GM12878 (cell line): ENCODE data around the gene TBL1XR1. TPM values are rescaled to one million over a fixed set of nuclear protein-coding genes. Genes with fewer than 3 reads are reported as not detected.

Experiments used
- BMI1 ChIP-seq: fragments of 450-650 bp; IDR thresholded peaks from 2 replicates; pipeline ENCODE4 v1.6.1; 2016; ENCODE audit warnings: mild to moderate bottlenecking, moderate library complexity, borderline replicate concordance
- GABPA ChIP-seq: IDR thresholded peaks from 2 replicates; pipeline ENCODE4 v1.6.1; 2014; ENCODE audit warnings: antibody characterized with exemption, low read depth, mild to moderate bottlenecking, inconsistent platforms
- RB1 ChIP-seq: fragments of 450-650 bp; formaldehyde crosslinking; IDR thresholded peaks from 2 replicates; pipeline ENCODE4 v1.6.1; 2017; ENCODE audit warnings: mild to moderate bottlenecking, borderline replicate concordance
- SIN3A ChIP-seq: IDR thresholded peaks from 2 replicates; pipeline ENCODE4 v1.6.1; 2012; ENCODE audit warnings: low read depth, low read length, improper control_type of control experiment
- polyA plus RNA-seq, 11 experiments: library from polyadenylated mRNA; depleted of rRNA in 4 of 11; unstranded in 6 of 11; stranded (reverse) in 5 of 11; fragments of >200 nt; fragmentation: Nextera tagmentation in 4 of 11; fragmentation: Illumina TruSeq in 1 of 11; extraction: Ambion mirVana in 4 of 11; extraction: Trizol in 1 of 11; gene quantifications; 1 replicate in 1 of 11; 2 replicates in 10 of 11; pipeline versions ENCODE4 v1.2.1 to v1.2.3, GENCODE V29; 2011 to 2016; ENCODE audit warnings: inconsistent platforms in 2 of 11, missing spikeins in 2 of 11, low read depth in 1 of 11
- total RNA-seq, 4 experiments: library from RNA; depleted of rRNA in 3 of 4; stranded (reverse); fragments of >200 nt in 3 of 4; fragmentation: Illumina TruSeq in 1 of 4; extraction: Trizol in 1 of 4; gene quantifications; 2 replicates each; pipeline versions ENCODE4 v1.2.1 to v1.2.3, GENCODE V29; 2013 to 2021
- TF ChIP-seq, protein P1 (sequence below): IDR thresholded peaks from 2 replicates; pipeline ENCODE4 v1.6.1; 2012; ENCODE audit warnings: improper control_type of control experiment, low read depth, low read length; ENCODE audit not compliant: insufficient replicate concordance
- TF ChIP-seq, protein P2 (sequence below): IDR thresholded peaks from 2 replicates; pipeline ENCODE4 v1.6.1; 2012; ENCODE audit warnings: low read length, inconsistent platforms

The TBL1XR1 gene
- total and polyA plus RNA-seq, 10 of the 15 experiments (the other 5 are each of a cell fraction or from before 2014, with no cell fraction given): 13.0 to 115 (median 60.4) TPM

DNA sequence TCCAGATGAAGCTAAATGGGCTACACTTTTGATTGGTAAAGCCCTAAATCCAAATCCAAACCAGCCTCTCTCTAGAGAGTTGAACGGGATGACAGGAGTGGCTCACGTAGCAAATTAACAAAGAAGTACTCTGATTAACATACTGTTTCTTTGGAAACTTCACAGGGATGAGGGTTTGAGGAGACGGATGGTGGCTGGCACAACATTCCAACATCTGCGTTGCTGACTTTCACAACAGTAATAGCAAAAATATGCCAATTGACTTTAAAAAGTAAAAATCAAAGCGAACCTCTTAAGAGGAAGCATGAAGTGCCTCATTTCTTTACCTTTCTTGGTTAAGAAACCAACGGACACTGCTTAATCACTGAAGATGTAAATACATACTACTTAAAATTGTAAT lies 181.4 kb downstream of the TBL1XR1 start (continued):
- TF ChIP-seq, protein P1, sequence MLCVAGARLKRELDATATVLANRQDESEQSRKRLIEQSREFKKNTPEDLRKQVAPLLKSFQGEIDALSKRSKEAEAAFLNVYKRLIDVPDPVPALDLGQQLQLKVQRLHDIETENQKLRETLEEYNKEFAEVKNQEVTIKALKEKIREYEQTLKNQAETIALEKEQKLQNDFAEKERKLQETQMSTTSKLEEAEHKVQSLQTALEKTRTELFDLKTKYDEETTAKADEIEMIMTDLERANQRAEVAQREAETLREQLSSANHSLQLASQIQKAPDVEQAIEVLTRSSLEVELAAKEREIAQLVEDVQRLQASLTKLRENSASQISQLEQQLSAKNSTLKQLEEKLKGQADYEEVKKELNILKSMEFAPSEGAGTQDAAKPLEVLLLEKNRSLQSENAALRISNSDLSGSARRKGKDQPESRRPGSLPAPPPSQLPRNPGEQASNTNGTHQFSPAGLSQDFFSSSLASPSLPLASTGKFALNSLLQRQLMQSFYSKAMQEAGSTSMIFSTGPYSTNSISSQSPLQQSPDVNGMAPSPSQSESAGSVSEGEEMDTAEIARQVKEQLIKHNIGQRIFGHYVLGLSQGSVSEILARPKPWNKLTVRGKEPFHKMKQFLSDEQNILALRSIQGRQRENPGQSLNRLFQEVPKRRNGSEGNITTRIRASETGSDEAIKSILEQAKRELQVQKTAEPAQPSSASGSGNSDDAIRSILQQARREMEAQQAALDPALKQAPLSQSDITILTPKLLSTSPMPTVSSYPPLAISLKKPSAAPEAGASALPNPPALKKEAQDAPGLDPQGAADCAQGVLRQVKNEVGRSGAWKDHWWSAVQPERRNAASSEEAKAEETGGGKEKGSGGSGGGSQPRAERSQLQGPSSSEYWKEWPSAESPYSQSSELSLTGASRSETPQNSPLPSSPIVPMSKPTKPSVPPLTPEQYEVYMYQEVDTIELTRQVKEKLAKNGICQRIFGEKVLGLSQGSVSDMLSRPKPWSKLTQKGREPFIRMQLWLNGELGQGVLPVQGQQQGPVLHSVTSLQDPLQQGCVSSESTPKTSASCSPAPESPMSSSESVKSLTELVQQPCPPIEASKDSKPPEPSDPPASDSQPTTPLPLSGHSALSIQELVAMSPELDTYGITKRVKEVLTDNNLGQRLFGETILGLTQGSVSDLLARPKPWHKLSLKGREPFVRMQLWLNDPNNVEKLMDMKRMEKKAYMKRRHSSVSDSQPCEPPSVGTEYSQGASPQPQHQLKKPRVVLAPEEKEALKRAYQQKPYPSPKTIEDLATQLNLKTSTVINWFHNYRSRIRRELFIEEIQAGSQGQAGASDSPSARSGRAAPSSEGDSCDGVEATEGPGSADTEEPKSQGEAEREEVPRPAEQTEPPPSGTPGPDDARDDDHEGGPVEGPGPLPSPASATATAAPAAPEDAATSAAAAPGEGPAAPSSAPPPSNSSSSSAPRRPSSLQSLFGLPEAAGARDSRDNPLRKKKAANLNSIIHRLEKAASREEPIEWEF: no peak
- TF ChIP-seq RB1 (no peak), BMI1 (no peak), GABPA (no peak), SIN3A (no peak)
- TF ChIP-seq, protein P2, sequence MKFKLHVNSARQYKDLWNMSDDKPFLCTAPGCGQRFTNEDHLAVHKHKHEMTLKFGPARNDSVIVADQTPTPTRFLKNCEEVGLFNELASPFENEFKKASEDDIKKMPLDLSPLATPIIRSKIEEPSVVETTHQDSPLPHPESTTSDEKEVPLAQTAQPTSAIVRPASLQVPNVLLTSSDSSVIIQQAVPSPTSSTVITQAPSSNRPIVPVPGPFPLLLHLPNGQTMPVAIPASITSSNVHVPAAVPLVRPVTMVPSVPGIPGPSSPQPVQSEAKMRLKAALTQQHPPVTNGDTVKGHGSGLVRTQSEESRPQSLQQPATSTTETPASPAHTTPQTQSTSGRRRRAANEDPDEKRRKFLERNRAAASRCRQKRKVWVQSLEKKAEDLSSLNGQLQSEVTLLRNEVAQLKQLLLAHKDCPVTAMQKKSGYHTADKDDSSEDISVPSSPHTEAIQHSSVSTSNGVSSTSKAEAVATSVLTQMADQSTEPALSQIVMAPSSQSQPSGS: no peak
